Measurements from ENCODE around the gene CDH13. TPM values are rescaled to one million over a fixed set of nuclear protein-coding genes. Genes with fewer than 3 reads are reported as not detected.

CDH13 gene
- total RNA-seq, 2 donors from 2014 or later = 2.4 to 6.3 TPM

DNA sequence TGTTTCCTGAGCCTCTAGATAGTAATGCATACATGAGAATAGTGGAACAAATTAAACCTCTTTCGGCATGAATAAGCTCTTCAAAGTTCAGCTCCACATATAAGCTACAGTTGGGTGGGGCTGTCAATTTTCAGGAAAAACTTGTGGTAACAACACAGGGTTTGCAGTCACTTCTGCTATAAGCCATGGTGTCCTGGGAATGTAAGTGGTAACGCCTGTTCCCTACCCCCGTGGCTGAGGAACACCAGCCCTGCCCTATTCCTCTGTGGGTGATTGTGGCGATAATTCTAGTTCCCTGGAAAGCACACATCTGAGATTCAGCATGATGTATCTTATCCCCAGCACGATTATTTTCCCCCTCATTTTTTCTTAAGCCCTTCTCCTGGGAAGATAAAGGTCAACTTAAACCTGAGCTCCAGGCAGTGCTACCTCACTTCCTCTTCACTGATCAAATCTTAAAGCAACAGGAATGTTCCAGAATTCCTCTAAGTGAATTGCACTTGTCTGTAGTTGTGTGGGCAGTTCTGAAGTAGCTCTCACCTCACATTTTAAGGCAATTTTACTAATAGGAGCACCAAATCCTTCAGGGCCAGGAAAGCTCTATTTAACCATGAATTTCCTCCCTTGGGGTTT, 680.3 kb downstream of the CDH13 start:
- Histone ChIP-seq H3K36me3 (no peaks in the 10 kb centered on the region), H3K4me3 (no peak overlapping the region), H3K9ac (ENCODE audit: low read depth in 2 of 2, low read length in 2 of 2) (no peak overlapping the region), H3K9me3 (no peaks in the 10 kb centered on the region), H3K27ac (no peak overlapping the region), H3K27me3 (no peaks in the 10 kb centered on the region), H3K4me1 (no peaks in the 10 kb centered on the region)
- intact Hi-C loops (cut with DNase I) = no loop called here
- DNase-seq = no peak
- no peak for TF ChIP-seq CTCF (IDR thresholded peaks at IDR 0.05)

DNA sequence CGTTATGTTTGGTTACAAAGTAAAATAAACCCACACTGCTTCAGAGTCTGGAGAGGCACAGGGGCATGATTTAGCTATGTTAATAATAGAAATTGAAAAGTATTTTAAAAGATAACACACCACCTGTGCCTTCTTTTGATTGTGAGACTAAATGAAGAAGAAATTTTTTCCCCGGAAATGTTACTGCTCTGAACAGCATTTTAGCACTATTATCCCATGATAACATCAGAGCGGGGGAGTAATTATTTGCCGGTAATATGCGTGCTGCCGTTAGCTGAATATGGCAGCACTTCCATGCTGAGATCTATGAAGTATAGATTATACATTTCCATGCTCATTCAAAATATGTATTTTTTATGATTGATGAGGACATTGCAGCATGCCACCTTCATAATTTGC, 680.8 kb downstream of the CDH13 start:
- Histone ChIP-seq H3K27ac (no peak overlapping the region), H3K36me3 (no peaks in the 10 kb centered on the region), H3K27me3 (no peaks in the 10 kb centered on the region), H3K9me3 (no peaks in the 10 kb centered on the region), H3K4me3 (no peak overlapping the region), H3K9ac (ENCODE audit: low read depth in 2 of 2, low read length in 2 of 2) (no peak overlapping the region), H3K4me1 (no peaks in the 10 kb centered on the region)
- DNase-seq = no peak
- TF ChIP-seq CTCF (IDR thresholded peaks at IDR 0.05) = no peak
- intact Hi-C loops (cut with DNase I) = no loop called here

GRCh38 chr16:83308414-83308813, 681.6 kb downstream of the CDH13 start:
- Histone ChIP-seq H3K36me3 (no peaks in the 10 kb centered on the region), H3K4me1 (no peaks in the 10 kb centered on the region), H3K27ac (no peak overlapping the region), H3K9ac (ENCODE audit: low read depth in 2 of 2, low read length in 2 of 2) (no peak overlapping the region), H3K9me3 (no peaks in the 10 kb centered on the region), H3K4me3 (no peak overlapping the region), H3K27me3 (no peaks in the 10 kb centered on the region)
- no peak for TF ChIP-seq CTCF (IDR thresholded peaks at IDR 0.05)
- DNase-seq = no peak
- intact Hi-C loops (cut with DNase I) = no loop called here

DNA sequence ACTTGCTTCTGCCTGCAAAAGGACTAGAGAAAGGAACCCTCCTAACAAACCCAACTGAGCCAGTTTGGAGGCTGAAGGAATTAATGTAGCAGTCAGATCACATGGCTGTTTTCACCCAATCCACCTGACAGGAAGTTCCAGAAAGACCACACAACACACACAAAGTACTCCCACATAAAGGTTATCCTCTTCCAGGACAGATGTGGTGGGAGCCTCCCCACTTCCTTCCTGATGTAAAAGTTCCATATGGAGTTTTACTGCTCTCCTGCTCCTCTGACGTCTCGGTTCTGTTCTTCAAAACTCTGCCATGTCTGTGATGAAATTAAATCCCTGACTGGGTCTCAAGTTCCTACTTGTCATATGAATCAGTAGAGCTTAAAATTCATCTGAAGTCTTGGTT, 684.0 kb downstream of the CDH13 start:
- no peak for DNase-seq
- no peak for TF ChIP-seq CTCF (IDR thresholded peaks at IDR 0.05)
- intact Hi-C loops (cut with DNase I) = no loop called here

DNA sequence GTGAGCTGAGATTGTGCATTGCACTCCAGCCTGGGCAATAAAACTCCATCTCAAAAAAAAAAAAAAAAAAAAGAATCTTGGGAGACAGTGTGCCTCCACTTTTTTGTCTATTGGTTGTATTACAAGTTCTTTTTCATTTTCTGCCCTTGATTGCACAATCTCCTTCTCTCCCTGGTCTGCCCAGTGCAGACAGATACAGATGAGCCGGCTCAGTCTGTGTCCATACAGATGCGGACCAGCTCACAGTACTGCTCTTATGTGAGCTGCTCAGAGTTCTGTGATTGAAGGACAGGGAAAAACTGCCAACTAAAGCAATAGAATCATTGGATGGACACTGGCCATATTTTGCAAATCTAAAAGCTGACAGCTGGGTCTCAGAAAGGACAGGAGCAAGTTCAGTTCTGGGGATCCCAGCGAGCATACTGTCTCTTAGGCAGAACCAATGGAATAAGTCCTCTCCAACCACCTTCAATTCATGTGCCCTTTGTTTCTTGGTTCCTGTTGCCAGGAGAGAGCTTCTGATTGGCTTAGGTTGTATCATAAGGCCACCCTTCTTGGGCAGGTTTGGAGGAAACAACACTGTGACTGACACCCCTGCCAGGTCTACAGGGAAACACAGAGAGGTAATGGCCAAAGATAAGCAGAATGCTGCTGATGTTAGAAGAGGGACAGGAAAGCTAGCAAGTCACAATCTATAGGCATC, 685.4 kb downstream of the CDH13 start:
- intact Hi-C loops (cut with DNase I) = no loop called here
- no peak for TF ChIP-seq CTCF (IDR thresholded peaks at IDR 0.05)

More for the DNA sequence above, 684.0 kb downstream of the CDH13 start:
- H3K4me3 ChIP-seq = no peak overlapping the region
- no peaks in the 10 kb centered on the region for H3K4me1 ChIP-seq
- no peaks in the 10 kb centered on the region for H3K36me3 ChIP-seq
- H3K27ac ChIP-seq = no peak overlapping the region
- H3K9me3 ChIP-seq = no peaks in the 10 kb centered on the region
- no peaks in the 10 kb centered on the region for H3K27me3 ChIP-seq
- H3K9ac ChIP-seq (ENCODE audit: low read depth in 2 of 2, low read length in 2 of 2) = no peak overlapping the region

More for the DNA sequence above, 685.4 kb downstream of the CDH13 start:
- H3K27ac ChIP-seq = no peak overlapping the region
- no peaks in the 10 kb centered on the region for H3K27me3 ChIP-seq
- no peak overlapping the region for H3K4me3 ChIP-seq
- no peak for DNase-seq
- H3K9ac ChIP-seq (ENCODE audit: low read depth in 2 of 2, low read length in 2 of 2) = no peak overlapping the region
- H3K4me1 ChIP-seq = no peaks in the 10 kb centered on the region
- no peaks in the 10 kb centered on the region for H3K36me3 ChIP-seq
- no peaks in the 10 kb centered on the region for H3K9me3 ChIP-seq
